Activated effector memory CD4-positive, alpha-beta T cell treated with Interleukin-2 at 50 U/mL for 16 hours (primary cell): ENCODE results near the gene FBLN1.

Experiments used
- DNase-seq: peaks from one replicate; pipeline ENCODE4 v3.0.0-alpha.2; 2020

FBLN1 gene

DNA sequence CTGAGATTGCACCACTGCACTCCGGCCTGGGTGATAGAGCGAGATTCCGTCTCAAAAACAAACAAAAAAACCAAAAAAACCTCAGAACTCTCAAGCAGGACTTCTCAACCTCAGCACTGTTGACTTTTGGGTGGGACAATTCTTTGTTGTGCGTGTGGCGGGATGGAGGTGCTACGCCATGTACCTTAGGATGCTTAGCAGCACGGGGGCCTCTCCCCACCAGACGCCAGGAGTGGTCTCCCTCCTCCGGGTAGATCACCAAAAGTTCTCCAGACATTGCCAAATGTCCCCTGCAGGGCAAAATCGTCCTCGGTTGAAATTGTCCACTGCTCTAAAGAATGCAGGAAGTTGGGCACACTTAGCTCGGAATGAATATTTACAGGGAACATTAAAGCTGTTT lies 142.0 kb downstream of the FBLN1 start:
- DNase-seq = no peak

DNA sequence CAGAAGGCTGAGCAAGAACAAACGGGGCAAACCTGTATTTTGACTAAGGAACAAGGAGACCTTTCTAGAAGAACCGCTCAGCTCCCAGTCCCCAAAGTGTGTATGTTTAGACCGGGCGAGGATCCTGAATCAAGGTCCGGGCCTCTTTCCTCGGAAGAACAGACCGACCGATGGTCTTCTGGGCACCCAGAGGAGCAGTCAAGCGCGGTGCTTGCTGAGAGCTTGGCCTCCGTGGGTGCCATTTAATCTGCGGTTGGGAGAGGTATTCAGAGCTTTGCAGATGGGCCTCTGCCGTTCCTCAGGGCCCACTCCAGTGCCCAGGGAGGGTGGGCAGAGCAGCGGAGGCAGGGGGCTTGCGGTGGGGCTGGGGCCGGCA lies 142.5 kb downstream of the FBLN1 start:
- no peak for DNase-seq

- peak; percentile 66 for DNase-seq
Observed at GRCh38 chr22:45645526-45646414, 143.1 kb downstream of the FBLN1 start.

DNA sequence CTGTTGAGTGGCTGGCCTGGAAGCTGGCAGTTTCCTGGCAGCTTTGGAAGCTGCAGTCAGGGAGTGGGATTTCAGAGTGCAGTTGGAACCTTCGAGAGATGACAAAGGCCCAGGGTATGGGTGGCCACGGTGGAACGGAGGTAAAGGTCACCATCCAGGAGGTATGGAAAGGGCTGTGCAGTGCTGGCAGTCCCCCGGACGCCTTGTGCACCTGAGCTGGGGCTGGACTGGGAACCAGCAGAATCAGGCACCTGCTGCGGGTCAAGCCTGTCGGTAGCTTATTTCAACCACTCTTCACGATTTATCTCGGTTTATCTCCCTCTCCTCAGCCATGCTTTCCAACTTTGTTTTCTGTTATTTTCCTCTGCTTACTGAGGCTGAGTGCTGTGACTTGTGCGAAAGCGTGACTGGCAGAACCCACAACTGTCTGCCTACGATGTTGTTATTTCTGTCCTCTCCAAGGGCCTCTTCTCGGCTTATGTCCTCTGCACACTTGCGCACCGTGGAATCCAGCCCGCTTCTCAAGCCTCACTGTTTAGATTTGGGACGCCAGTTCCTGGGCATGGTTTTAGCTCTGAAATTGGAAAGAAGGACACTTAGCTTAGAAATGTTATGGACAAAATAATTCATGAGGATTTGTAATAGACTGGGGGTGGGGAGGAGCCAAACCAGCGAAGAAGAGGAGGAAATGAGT lies 145.0 kb downstream of the FBLN1 start:
- DNase-seq = no peak

- DNase-seq = no peak
Observed at GRCh38 chr22:45648301-45649117, 145.8 kb downstream of the FBLN1 start.

GRCh38 chr22:45649809-45650208 lies 147.1 kb downstream of the FBLN1 start:
- no peak for DNase-seq

GRCh38 chr22:45650721-45651120 lies 148.0 kb downstream of the FBLN1 start:
- DNase-seq = no peak
